ENCODE data around the gene TDP1.
"Not testable (repeated sequence)": the region's sequence is repeated elsewhere in the genome, so short reads cannot be mapped to it uniquely, and the experiment has no call there.

The TDP1 gene

DNA sequence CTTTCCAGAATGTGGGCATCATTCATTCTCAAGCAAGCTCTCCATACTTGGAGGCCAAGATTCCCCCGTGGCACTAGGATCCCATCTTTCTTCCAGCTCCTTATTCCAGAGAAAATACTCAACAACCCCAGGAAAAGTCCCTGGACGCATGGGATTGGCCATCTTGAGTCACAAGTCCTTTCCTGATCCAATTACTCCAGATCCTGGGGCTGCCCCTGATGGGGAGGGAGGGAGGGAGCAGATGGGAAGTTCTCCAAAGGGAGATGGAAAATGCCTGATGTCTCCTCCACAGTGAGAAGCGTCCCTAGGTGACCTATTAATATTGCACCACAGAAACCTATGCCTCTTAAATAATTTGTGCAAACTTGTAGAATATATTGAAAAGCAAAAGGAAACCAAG, 93.7 kb downstream of the TDP1 start:
- DNase-seq (ENCODE audit: low read depth in 2 of 2), result no peak

DNA sequence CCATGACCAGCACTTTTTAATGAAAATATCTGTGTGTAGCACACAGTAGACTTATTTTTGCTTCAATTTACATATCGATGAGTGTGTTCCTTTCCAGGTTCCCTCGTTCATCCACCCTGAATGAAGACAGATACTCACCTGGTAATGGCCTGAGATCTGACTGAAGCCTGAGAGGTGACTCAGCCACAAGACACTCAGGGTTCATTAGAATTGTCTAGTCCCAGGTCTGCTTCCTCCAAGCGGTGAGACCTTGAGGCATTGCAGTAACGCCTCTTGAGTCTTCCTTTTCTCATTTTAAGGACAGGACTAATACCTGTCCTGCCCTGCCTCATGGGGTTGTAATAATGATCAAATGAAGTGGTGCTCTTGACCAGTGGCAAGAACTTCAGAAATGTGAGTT, 94.5 kb downstream of the TDP1 start:
- no peak for DNase-seq (ENCODE audit: low read depth in 2 of 2)

DNA sequence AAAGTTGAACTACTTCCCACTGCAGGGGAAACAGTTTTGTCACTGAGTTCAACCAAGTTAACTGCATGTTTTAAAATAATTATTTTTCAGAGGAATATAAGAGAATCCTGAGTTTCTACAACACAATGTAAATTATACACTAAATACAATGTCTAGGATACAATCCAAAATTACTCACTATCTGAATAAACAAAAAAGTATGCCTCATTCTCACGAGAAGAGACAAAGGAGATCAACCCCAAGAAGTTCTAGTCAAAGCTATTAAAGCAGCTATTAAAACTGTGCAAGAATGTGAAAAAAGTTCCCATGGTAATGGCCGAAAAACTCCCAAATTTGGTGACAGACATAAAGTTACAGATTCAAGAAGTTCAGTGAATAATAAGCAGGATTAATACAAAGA, 97.3 kb downstream of the TDP1 start:
- DNase-seq (ENCODE audit: low read depth in 2 of 2), result no peak

DNA sequence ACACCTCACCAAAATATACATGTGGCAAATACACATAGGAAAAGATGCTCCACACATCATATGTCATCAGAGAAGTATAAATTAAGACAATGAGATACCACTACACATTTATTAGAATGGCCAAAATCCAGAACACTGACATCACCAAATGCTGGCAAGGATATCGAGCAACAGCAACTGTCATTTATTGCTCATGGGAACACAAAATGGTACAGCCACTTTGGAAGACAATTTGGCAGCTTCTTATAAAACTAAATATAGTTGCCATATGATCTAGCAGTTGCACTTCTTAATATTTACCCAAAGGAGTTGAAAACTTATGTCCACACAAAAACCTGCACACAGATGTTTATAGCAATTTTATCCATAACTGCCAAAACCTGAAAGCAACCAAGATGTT, 99.1 kb downstream of the TDP1 start:
- DNase-seq (ENCODE audit: low read depth in 2 of 2), result no peak

DNA sequence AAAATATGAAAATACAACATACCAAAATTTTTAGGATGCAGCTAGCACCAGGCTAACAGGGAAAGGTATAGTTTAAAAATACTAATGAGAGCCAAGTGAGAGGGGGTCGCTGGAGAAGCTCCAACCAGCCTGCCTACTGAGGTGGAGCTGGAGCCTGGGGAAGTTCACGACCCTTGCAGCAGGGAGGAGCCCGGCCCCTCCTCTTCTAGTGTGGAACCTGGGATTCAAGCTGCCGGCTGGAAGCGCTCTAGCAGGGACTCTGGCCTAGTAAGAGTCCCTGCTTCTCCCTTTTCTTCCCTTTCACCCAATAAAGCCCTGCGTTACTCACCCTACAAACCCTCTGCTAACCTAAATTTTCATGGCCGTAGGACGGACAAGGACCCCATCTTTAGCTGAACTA, 101.1 kb downstream of the TDP1 start:
- no peak for DNase-seq (ENCODE audit: low read depth in 2 of 2)

DNA sequence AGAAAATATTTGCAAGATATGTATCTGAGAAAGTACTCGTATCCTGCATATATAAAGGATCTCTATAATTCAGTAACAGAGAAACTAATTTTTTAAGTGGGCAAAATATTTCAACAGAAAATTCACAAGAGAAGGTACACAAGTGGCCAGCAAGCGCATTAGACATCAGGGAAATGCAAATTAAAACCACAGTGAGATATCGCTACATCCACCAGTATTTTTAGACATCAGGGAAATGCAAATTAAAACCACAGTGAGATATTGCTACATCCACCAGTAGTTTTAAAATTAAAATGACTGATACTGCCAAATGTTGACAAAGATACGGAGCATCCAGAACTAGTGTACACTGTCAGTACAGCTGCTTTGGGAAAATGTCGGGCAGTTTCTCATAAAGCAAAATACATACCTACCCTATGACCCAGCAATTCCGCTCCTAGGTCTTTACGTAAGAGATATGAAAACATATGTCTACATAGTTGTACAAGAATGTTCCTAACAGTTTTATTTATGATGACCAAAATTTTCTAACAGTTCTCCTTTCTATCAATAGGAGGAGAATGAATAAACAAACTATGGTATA, 103.2 kb downstream of the TDP1 start:
- DNase-seq (ENCODE audit: low read depth in 2 of 2), result no peak

DNA sequence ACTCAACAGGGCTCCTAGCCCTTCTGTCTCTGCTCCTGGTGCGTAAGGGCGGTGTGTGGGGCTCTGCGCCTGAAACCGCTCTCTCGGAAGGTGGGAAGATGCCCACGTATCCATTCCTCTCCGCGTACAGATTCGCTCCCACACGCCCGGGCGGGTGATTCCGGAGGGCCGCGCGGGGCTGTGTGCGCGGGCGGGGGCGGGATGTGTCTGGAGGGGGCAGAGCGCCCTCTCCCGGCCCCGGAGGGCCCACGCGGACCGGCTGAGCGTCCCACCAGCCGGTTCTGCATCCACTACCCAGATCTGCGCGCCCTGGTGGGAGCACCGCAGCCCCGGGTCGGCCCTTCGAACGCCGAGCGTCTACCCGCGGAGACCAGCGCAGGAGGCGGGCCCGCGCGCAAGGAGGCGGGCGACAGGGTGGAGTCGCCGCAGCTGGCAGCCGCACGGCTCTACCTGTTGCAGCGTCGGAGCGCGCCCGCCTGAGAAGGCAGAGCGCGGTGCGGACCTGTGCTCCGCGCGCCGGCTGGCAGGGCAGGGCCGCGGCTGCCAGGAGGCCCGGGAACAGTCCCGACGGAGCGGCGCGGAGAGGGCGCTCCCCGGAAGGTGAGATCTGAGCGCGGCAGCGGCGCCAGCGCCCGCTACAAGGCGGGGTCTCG, 104.7 kb downstream of the TDP1 start:
- peak; percentile 18 to 42 for DNase-seq (ENCODE audit: low read depth in 2 of 2)

DNA sequence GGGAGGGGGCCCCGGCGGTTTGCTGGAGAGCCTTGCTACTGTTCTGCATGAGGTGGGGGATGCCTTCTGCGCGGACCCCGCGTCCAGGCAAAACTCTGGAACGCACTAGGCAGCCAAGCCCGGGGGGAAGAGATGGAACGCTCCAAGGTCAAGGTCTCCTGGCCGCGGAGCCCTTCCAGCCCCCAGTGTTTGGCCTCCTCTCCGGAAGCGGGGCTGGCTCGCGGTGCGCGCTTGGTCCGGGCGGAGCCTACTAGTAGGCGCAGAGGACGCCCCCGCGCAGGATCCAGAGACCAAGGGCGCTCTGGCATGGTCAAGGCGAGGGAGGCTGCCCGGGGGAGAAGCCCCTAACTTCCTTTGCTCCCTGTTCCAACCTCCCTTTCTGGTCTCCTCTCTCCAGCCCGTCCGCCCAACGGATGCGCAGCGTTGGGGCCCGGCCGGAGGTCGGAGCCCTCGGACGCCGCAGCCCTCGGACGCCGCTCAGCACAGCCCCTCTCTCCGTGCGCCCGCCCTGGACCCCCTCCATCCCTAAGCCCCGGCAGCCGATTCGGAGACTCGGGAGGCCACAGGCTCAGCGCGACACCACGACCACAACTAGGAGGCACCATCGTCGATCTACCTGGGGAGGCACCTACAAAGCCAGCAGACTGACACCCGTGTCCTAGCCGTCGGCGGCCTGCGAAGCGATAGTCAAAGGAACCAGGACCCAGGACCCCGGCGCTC, 105.4 kb downstream of the TDP1 start:
- no peak for DNase-seq (ENCODE audit: low read depth in 2 of 2)

DNA sequence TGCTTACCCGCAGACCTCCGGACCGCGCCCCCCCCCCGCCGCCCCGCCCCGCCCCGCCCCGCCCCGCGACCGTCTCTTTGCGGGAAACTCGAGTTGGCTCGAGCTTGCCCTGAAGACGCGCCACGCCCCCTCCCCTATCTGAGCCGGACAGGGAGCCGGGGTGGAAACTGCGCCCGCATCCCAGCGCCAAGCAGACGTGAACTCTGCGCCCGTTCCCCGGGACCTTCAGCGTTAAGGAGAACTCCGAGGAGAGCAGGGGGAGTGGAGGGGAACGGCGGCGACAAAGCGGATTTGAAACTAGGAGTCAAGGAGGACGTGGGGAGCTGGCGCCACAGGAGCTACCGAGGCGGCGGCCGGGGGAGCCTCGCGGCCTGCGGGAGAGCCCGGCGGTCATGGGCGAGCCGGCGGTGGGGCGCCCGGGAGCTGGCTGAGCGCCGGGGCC, 106.0 kb downstream of the TDP1 start, which contains the start of gene KCNK13:
Gene KCNK13, plus strand, starts transcription at position 310 of the 442 bp plus-strand sequence. CDS start 212 bp downstream, outside the sequence.
- no peak for DNase-seq (ENCODE audit: low read depth in 2 of 2)

DNA sequence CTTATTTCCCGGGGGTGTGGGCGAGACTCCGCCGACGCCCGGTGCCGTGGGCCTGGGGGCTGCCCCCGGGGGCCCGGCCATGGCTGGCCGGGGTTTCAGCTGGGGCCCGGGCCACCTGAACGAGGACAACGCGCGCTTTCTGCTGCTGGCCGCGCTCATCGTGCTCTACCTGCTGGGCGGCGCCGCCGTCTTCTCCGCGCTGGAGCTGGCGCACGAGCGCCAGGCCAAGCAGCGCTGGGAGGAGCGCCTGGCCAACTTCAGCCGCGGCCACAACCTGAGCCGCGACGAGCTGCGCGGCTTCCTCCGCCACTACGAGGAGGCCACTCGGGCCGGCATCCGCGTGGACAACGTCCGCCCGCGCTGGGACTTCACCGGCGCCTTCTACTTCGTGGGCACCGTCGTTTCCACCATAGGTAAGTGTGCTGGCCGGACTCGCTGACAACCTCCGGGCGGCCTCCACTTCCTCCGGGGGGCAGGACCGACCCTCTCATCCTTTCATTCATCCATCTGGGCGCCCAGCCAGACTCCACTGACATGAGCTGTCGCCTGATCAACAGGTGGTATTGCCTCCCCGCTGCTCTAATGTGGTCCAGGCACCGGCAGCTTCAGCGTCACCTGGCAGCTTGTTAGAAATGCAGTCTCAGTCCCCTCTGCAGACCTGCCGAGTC, 106.5 kb downstream of the TDP1 start:
- no peak for DNase-seq (ENCODE audit: low read depth in 2 of 2)

DNA sequence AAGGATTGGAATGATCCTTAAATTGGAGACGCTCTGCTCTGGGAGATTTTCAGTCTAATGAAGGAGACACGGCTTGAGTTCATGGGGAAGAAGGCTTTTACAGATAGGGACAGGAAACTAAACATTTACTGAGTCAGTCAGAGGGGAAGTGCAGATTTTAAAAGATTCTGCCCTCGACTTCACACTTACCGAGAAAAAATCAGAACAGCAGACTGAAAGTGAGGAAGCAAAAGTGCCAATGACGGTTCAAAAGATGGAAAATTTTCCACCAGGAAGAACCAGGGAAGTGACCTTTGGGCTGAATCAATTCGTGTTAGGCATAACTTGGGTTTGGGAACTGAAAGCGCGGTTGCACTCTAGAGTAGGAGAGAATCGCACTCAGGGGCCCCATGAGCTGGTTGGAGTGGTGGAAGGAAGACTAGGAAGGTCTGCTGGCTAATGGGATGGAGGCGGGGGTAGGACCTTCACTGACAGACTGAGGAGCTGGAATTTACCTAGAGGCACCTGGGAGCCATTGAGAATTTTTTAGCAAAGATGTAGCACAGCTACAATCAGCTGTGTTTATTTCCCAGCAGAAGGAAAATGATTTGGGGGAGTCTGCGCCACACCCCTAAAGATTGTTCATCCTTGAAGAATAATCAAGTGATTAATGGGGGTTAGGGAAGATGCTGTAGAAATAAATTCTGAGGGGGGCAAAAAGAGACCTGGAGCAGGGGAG, 107.3 kb downstream of the TDP1 start:
- DNase-seq (ENCODE audit: low read depth in 2 of 2), result no peak

DNA sequence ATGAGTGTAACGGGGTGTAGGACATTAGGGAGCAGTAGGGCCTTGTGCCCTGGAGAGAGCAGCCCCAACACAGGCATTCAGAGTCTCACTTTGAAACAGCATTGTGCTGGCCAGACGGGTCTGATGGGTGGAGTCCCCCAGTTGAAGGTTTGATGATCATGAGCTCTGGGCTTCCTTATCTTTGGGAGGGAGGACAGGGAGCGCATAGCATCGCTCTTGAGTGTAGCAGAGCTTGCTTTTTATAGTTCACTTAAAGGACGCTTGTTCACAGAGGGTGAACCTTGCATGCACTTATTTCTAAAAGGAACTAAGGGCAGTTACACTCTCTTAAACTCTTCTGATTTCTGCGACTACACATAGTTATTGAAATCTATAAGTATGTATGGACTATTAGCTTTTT, 116.6 kb downstream of the TDP1 start:
- no peak for DNase-seq (ENCODE audit: low read depth in 2 of 2)

DNA sequence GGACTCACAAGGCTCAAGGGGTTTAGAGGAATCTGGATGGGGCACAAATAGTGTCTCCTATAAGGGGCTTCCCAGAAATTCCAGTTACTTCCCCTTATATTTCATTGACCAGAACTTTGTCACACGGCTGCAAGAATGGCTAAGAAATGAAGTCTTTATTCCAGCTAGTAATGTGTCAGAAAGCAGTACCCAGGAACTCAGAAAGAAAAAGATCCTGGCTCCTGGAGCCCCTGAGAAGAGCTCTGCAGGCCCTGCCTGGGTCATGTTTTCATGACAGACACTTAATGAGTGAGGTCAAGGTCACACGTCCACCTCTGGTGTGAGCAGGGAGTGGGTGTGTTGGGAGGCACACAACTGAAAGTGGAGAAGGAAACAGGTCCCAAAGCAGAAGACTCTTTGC, 123.8 kb downstream of the TDP1 start:
- no peak for DNase-seq (ENCODE audit: low read depth in 2 of 2)

DNA sequence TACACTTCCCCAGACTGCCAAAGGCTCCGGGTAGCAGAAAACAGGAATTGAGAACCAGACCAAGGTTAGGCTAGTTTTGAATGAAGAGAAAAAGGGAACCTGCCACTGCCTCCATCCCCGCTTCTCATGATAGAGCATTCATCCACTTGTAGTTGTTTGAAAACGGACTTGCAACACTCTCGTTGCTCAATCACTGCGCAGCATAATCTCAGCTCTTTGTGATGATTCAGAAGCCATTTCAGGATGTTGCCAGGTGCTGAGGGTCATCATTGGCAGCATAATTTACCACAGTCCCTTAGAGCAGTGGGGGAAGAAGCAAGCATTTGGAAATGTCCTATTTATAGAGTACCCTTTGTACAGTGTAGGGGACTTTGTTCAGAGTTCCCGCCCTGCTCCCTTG, 131.7 kb downstream of the TDP1 start:
- DNase-seq (ENCODE audit: low read depth in 2 of 2), result no peak

DNA sequence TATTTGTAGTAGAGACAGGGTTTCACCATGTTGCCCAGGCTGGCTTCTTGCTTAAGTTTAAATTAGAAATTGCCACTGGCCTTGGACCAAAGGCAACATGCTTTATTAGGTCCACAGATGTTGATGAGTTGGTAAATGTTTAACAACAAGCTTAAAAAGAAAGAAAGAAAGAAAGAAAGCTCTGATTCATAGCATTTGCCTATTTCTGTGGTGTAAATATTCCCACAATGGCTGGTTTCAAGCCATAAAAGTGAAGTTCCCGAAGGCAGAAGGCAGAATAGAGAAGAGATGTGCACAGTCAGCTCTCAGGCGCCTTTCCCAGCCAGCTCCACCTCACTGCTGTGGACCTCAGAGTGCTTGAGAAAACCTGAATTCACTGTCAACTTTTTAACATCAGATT, 132.4 kb downstream of the TDP1 start:
- no peak for DNase-seq (ENCODE audit: low read depth in 2 of 2)

DNA sequence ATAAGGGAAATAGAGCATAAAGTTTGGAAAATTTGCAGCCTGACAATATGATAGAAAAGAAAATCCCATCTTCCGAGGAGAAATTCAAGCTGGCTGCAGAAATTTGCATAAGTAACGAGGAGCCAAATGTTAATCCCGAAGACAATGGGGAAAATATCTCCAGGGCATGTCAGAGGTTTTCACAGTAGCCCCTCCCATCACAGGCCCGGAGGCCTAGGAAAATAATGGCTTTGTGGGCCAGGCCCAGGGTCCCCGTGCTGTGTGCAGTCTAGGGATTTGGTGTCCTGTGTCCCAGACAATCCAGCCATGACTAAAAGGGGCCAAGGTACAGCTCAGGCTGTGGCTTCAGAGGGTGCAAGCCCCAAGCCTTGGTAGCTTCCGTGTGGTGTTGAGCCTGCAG, 133.8 kb downstream of the TDP1 start:
- DNase-seq (ENCODE audit: low read depth in 2 of 2), result not testable (repeated sequence)

DNA sequence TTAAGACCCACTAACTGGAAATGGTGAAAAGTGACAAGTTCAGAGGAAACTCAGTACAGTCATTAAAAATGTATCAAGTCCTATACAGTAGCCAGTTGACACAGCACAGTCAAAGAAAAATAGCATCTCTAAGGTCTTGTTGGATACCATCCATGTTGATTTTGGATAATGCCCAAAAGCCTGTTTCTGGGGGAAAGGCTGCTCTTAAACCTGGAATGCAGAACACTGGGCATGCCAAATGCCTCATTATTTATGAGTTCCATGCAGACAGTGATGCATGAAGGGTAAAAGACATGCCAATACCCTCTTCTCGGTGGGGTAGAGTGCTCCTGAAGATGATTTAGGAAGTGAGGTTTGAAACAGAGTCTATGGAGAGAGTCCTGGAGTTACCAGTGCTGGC, 135.7 kb downstream of the TDP1 start:
- DNase-seq (ENCODE audit: low read depth in 2 of 2), result no peak

DNA sequence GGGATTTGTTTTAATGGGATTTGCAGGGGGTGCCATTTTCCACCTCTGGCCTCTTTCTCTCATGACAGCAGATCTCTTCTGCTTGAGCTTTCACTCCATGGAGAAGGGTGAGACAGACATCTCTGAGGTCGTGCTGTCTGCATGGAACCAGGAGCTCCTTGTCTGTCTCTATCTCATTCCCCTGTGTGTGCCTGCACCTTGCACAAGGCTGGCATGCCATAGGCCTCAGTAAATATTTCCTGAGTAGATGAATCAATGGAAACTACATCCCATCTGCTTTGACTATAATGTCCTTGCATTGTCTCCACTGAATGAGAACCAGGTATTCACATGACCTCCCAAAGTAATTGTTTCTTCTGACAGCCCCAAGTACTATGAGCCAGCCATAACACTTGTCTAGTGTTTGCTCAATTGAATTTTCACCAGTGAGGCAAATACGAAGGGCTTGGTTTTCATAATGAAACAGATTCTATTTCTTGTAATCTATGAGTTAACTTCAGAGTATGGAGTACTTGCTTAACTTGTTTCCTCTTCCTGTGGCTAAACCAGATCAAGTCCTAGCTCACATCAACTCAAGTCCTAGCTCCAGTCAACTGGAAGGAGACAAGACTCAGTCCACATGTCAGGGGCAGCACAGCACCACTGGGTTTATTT, 138.3 kb downstream of the TDP1 start:
- DNase-seq (ENCODE audit: low read depth in 2 of 2), result no peak

Measured in activated CD4-positive, alpha-beta T cell treated with anti-CD3 and anti-CD28 coated beads for 24 hours (primary cell).